GM18511 (cell line): ENCODE results near the gene DDC.
"Not testable (repeated sequence)": the region's sequence is repeated elsewhere in the genome, so short reads cannot be mapped to it uniquely, and the experiment has no call there.

ENCODE experiments used
- ATAC-seq: cut with Tn5 transposase; IDR thresholded peaks from one replicate; pipeline ENCODE4 v1.9.1; 2021; ENCODE audit warnings: mild to moderate bottlenecking, moderate library complexity; ENCODE audit not compliant: unreplicated experiment

Gene DDC

GRCh38 chr7:50556247-50556991 is 8.8 kb downstream of the DDC start:
- no peak for ATAC-seq

- no peak for ATAC-seq
Observed at GRCh38 chr7:50555594-50556140, 9.5 kb downstream of the DDC start.

- ATAC-seq, result no peak
Observed at GRCh38 chr7:50554431-50555322, 10.5 kb downstream of the DDC start.

- no peak for ATAC-seq
Observed at GRCh38 chr7:50553973-50554372, 11.2 kb downstream of the DDC start.

GRCh38 chr7:50552921-50553320 is 12.3 kb downstream of the DDC start:
- ATAC-seq, result no peak

- ATAC-seq, result no peak
Observed at GRCh38 chr7:50552139-50552538, 13.1 kb downstream of the DDC start.

- ATAC-seq, result not testable (repeated sequence)
Observed at GRCh38 chr7:50545613-50546012, 19.6 kb downstream of the DDC start.

GRCh38 chr7:50544992-50545391 is 20.2 kb downstream of the DDC start:
- no peak for ATAC-seq

- no peak for ATAC-seq
Observed at GRCh38 chr7:50543776-50544442, 21.3 kb downstream of the DDC start.

- ATAC-seq, result no peak
Observed at GRCh38 chr7:50542132-50542531, 23.1 kb downstream of the DDC start.

- ATAC-seq, result no peak
Observed at GRCh38 chr7:50540785-50541579, 24.2 kb downstream of the DDC start.

GRCh38 chr7:50539725-50540124 is 25.5 kb downstream of the DDC start:
- ATAC-seq, result no peak

- ATAC-seq, result no peak
Observed at GRCh38 chr7:50538478-50538877, 26.7 kb downstream of the DDC start.

GRCh38 chr7:50537417-50537816 is 27.8 kb downstream of the DDC start:
- ATAC-seq, result no peak

- not testable (repeated sequence) for ATAC-seq
Observed at GRCh38 chr7:50535291-50535711, 29.9 kb downstream of the DDC start.

GRCh38 chr7:50534690-50535290 is 30.4 kb downstream of the DDC start:
- no peak for ATAC-seq

GRCh38 chr7:50533866-50534265 is 31.3 kb downstream of the DDC start:
- no peak for ATAC-seq

GRCh38 chr7:50531928-50532327 is 33.3 kb downstream of the DDC start:
- ATAC-seq, result no peak

GRCh38 chr7:50531401-50531911 is 33.7 kb downstream of the DDC start:
- no peak for ATAC-seq

- ATAC-seq, result no peak
Observed at GRCh38 chr7:50530766-50531165, 34.4 kb downstream of the DDC start.
